ENCODE measurements around the gene AK2.

Gene AK2

GRCh38 chr1:32971156-32971555 lies 65.5 kb downstream of the AK2 start:
- H3K4me3 ChIP-seq (ENCODE audit: low read length), result no peak overlapping the region
- TF ChIP-seq ZNF274 (IDR thresholded peaks at IDR 0.05; ENCODE audit: low read depth, low read length), result no peak

DNA sequence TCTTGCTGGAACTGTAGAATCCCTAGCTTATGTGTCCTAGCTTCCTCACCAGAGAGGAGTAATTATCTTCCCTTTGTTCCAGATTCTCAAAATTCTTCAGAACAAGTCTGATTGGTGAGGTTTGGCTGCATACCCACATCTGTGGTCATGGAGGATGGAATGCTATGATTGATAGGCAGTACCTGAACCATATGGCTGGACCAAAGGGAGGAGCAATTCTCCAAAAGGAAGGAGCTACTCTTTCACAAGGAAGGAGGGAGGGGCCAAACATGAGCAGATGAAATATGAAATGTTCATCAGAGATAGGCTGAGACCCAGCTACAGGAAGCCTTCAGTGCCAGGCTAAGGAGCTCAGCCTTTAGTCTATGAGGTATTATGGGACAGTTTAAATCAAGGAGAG lies 67.1 kb downstream of the AK2 start:
- TF ChIP-seq ZNF274 (IDR thresholded peaks at IDR 0.05; ENCODE audit: low read depth, low read length), result no peak
- H3K4me3 ChIP-seq (ENCODE audit: low read length), result no peak overlapping the region

GRCh38 chr1:32967888-32968568 lies 68.7 kb downstream of the AK2 start:
- no peak for TF ChIP-seq ZNF274 (IDR thresholded peaks at IDR 0.05; ENCODE audit: low read depth, low read length)
- no peak overlapping the region for H3K4me3 ChIP-seq (ENCODE audit: low read length)

- no peak overlapping the region for H3K4me3 ChIP-seq (ENCODE audit: low read length)
- no peak for TF ChIP-seq ZNF274 (IDR thresholded peaks at IDR 0.05; ENCODE audit: low read depth, low read length)
Measured at GRCh38 chr1:32966900-32967299, 69.8 kb downstream of the AK2 start.

DNA sequence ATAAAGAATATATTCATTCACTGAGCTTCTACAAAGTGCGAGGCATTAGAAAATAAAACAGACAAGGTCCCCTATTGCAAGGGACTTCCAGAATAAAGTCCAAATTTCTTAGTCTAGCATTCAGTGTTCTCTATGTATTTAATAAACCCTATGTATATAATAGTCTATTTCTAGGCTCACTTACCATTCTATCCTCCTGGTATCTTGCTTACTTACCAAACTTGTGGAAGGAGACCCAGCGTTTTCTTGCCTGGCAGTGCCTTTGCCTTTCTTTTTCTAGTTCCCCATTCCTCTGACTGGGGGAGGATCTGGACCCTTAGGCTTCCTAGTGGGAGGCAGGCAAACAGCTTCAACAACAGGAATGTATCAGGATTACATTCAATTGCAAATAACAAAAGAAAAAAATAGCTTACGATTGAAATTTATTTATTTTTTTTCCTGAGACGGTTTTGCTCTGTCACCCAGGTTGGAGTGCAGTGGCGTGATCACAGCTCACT lies 71.4 kb downstream of the AK2 start:
- no peak for TF ChIP-seq ZNF274 (IDR thresholded peaks at IDR 0.05; ENCODE audit: low read depth, low read length)
- peak overlapping the region; percentile 53; the same call in 1 of the 2 replicates for H3K4me3 ChIP-seq (ENCODE audit: low read length)

GRCh38 chr1:32964461-32965250 lies 72.0 kb downstream of the AK2 start, which contains the start of gene RNF19B:
TSS of gene RNF19B (minus strand) at chr1:32964809. CDS start at chr1:32964685, 124 bp downstream.
- TF ChIP-seq ZNF274 (IDR thresholded peaks at IDR 0.05; ENCODE audit: low read depth, low read length), result no peak

DNA sequence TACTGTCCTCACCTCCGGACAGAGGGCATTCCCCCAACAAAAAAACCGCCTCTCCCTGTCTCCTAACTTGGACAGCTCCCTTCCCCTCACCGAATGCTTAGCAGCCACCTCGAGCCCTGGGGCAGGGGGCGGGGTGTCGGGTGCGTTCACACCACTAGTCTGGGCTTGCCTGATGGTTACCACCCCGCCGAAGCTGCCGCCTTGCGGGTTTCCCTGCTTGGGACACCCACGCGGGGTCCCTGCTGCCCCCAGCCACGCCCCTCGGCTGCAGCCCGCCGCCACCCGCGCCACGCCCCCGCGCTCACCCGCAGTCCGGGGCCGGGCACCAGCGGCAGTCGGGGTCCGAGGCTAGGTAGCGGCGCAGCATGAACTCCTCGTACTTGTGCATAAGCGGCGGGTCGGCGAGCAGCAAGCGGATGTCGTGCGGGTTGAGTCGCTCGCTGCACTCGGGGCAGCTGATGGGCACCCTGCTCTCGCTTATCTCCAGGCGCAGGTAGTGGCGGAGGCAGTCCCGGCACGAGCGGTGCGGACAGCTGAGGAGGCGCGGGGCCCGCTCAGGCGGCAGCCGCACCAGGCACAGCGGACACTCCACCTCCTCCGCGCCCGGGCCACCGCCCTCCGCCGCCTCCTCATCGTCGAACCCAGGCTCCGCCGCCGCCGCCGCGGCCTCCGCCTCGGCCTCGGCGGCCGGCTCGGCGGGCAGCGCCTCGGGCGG lies 72.8 kb downstream of the AK2 start:
- TF ChIP-seq ZNF274 (IDR thresholded peaks at IDR 0.05; ENCODE audit: low read depth, low read length), result no peak
- H3K4me3 ChIP-seq (ENCODE audit: low read length), result peak overlapping the region; percentile 89

More at GRCh38 chr1:32964461-32965250, 72.0 kb downstream of the AK2 start, which contains the start of gene RNF19B:
- peak within 1 kb of the TSS; percentile 89 for H3K4me3 ChIP-seq (ENCODE audit: low read length)

DNA sequence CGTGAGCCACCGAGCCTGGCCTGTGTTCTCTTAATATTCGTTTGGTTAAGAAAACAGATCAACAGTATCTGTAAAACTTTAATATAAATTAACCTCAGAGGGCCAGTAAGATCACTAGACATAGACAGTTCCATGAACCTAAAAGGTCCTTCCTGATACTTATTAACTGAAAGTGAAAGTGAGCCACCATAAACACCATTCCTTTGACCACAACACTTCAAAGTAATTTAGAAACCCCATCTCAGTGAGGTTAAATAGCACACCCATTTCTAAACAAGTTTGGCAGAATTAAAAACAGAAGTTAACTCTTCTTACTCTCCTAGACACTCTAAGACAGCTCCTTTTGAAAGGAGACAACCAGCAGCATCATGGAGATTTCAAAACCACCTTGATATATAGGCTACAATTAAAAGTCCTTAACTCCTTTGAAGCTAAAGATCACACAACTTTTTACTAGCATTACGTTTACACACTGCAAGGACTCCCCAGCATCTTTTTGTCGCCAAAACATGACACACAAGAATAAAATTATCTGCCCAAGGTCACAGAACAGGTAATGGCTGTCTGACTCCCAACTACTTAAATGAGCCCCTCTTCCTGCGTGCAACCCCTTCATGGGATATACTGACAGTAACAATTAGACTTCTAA lies 74.3 kb downstream of the AK2 start:
- H3K4me3 ChIP-seq (ENCODE audit: low read length), result peak overlapping the region; percentile 89
- no peak for TF ChIP-seq ZNF274 (IDR thresholded peaks at IDR 0.05; ENCODE audit: low read depth, low read length)

DNA sequence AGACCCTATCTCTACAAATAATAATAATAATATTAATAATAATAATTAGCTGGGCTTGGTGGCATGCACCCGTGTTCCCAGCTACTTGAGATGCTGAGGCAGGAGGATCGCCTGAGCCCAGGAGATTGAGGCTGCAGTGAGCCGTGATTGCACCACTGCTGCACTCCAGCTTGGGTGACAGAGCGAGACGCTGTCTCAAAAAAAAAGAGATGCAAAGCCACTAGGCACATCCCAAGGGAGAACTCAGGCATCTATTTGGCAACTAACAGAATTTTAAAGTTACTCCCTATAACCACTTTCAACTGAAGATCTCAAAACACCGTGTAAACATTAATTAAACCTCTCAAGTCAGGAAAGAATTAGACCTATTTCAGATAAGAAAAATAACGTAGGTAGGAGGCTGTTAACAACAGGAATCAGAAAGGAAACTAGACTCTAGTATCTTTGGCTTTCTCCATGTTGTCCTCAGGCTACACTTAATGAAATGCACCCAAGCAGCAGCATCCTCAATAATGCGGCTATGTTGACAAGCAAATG lies 75.8 kb downstream of the AK2 start:
- H3K4me3 ChIP-seq (ENCODE audit: low read length), result no peak overlapping the region; the same call in 1 of the 2 replicates
- TF ChIP-seq ZNF274 (IDR thresholded peaks at IDR 0.05; ENCODE audit: low read depth, low read length), result no peak

GRCh38 chr1:32960342-32960741 lies 76.3 kb downstream of the AK2 start:
- no peak overlapping the region for H3K4me3 ChIP-seq (ENCODE audit: low read length)
- no peak for TF ChIP-seq ZNF274 (IDR thresholded peaks at IDR 0.05; ENCODE audit: low read depth, low read length)

- TF ChIP-seq ZNF274 (IDR thresholded peaks at IDR 0.05; ENCODE audit: low read depth, low read length), result no peak
- no peak overlapping the region for H3K4me3 ChIP-seq (ENCODE audit: low read length)
Measured at GRCh38 chr1:32958827-32959226, 77.9 kb downstream of the AK2 start.

Data from GM08714 (cell line).